K562 (cell line): Measurements from ENCODE around the gene MSN.

Source experiments
- CREM ChIP-seq: IDR thresholded peaks from 2 replicates; pipeline ENCODE4 v1.6.1; 2014; ENCODE audit warnings: antibody characterized with exemption, low read depth
- FOXJ3 ChIP-seq: sonication (generic); formaldehyde crosslinking; IDR thresholded peaks from 2 replicates; pipeline ENCODE4 v1.4.0; 2020; ENCODE audit warnings: mild to moderate bottlenecking, missing genetic modification reagents
- MAX ChIP-seq: sonication (generic); formaldehyde crosslinking; IDR thresholded peaks from 2 replicates; pipeline ENCODE4 v1.9.0; 2022; ENCODE audit warnings: mild to moderate bottlenecking, missing genetic modification reagents
- NCOR1 ChIP-seq: fragments of 450-650 bp; IDR thresholded peaks from 2 replicates; pipeline ENCODE4 v1.6.1; 2016; ENCODE audit warnings: mild to moderate bottlenecking, moderate library complexity
- NONO ChIP-seq, 2 experiments: fragments of 200-400 bp in 1 of 2; fragments of 450-650 bp in 1 of 2; formaldehyde crosslinking in 1 of 2; IDR thresholded peaks; 2 replicates each; pipeline ENCODE4 v1.6.1; 2017; ENCODE audit warnings: low read depth in 2 of 2, mild to moderate bottlenecking in 2 of 2, moderate library complexity in 2 of 2, low read length in 1 of 2
- SMAD1 ChIP-seq: fragments of 150-350 bp; IDR thresholded peaks from 2 replicates; pipeline ENCODE4 v1.6.1; 2014; ENCODE audit warnings: low read length, low read depth; ENCODE audit not compliant: partially characterized antibody
- TAF1 ChIP-seq: IDR thresholded peaks from 2 replicates; pipeline ENCODE4 v1.6.1; 2011; ENCODE audit warnings: mild to moderate bottlenecking, low read length, moderate library complexity; ENCODE audit not compliant: insufficient read depth, control insufficient read depth, severe bottlenecking; ENCODE audit errors: extremely low read depth
- TRIM24 ChIP-seq, 2 experiments: fragments of 450-650 bp; IDR thresholded peaks; 2 replicates each; pipeline ENCODE4 v1.6.1; 2016

GRCh38 chrX:65635378-65635777, 32.1 kb upstream of the MSN start:
- TF ChIP-seq FOXJ3, result no peak
- no peak for TF ChIP-seq TAF1
- TF ChIP-seq NONO (IDR thresholded peaks at IDR 0.05; ENCODE audit: low read depth in 2 of 2, low read length in 1 of 2), result no peak
- TF ChIP-seq SMAD1, result no peak
- no peak for TF ChIP-seq NCOR1
- TF ChIP-seq MAX (CRISPR knock-in tag), result no peak
- TF ChIP-seq TRIM24 (IDR thresholded peaks at IDR 0.05), result no peak
- TF ChIP-seq CREM, result no peak
